Neutrophil (primary cell): ENCODE results near the gene SLC25A42.

ENCODE experiments used
- H3K27ac ChIP-seq: fragments of 200-600 bp; sonication (generic); 2 replicates; pipeline ENCODE4 v1.5.1; 2016; ENCODE audit warnings: mild to moderate bottlenecking, moderate library complexity
- H3K27me3 ChIP-seq: fragments of 200-600 bp; sonication (generic); 2 replicates; pipeline ENCODE4 v1.6.0; 2016; ENCODE audit warnings: mild to moderate bottlenecking
- H3K36me3 ChIP-seq: fragments of 200-600 bp; sonication (generic); 2 replicates; pipeline ENCODE4 v1.5.1; 2017
- H3K4me1 ChIP-seq, 2 experiments: fragments of 200-600 bp in 1 of 2; sonication (generic) in 1 of 2; 1 replicate in 1 of 2; 2 replicates in 1 of 2; pipeline versions ENCODE4 v1.5.1 to v1.6.1; 2013 to 2016; ENCODE audit warnings: low read depth in 1 of 2, low read length in 1 of 2, mild to moderate bottlenecking in 1 of 2, moderate library complexity in 1 of 2; ENCODE audit not compliant: control insufficient read depth in 1 of 2, insufficient read depth in 1 of 2
- H3K4me3 ChIP-seq, 2 experiments: fragments of 200-600 bp in 1 of 2; sonication (generic) in 1 of 2; 1 replicate in 1 of 2; 2 replicates in 1 of 2; pipeline ENCODE4 v1.5.1; 2013 to 2016; ENCODE audit warnings: low read depth in 1 of 2, low read length in 1 of 2, mild to moderate bottlenecking in 1 of 2, moderate library complexity in 1 of 2
- H3K9me3 ChIP-seq: fragments of 200-600 bp; sonication (generic); 2 replicates; pipeline ENCODE4 v1.5.1; 2016
- CTCF ChIP-seq: fragments of 200-600 bp; sonication (generic); IDR thresholded peaks from 2 replicates; pipeline ENCODE4 v1.5.1; 2016; ENCODE audit warnings: antibody characterized with exemption

SLC25A42 gene

GRCh38 chr19:19110410-19111135 lies 46.8 kb downstream of the SLC25A42 start:
- no peak for TF ChIP-seq CTCF
- Histone ChIP-seq H3K27ac (no peak overlapping the region), H3K36me3 (no peaks in the 10 kb centered on the region), H3K4me3 (no peak overlapping the region), H3K9me3 (no peaks in the 10 kb centered on the region), H3K4me1 (peaks cover 0 to 5% of the 10 kb centered on the region in 2 experiments), H3K27me3 (peaks cover 10% of the 10 kb centered on the region)

GRCh38 chr19:19111136-19111835 lies 47.5 kb downstream of the SLC25A42 start:
- H3K4me1 ChIP-seq = peaks cover 0 to 5% of the 10 kb centered on the region in 2 experiments
- TF ChIP-seq CTCF = no peak

GRCh38 chr19:19111967-19112580 lies 48.3 kb downstream of the SLC25A42 start:
- peaks cover 10% of the 10 kb centered on the region for H3K27me3 ChIP-seq
- H3K4me3 ChIP-seq = no peak overlapping the region
- no peak overlapping the region for H3K27ac ChIP-seq
- no peaks in the 10 kb centered on the region for H3K36me3 ChIP-seq
- peaks cover 0 to 5% of the 10 kb centered on the region in 2 experiments for H3K4me1 ChIP-seq
- H3K9me3 ChIP-seq = no peaks in the 10 kb centered on the region
- TF ChIP-seq CTCF = no peak

More at GRCh38 chr19:19111136-19111835, 47.5 kb downstream of the SLC25A42 start:
- no peak overlapping the region for H3K27ac ChIP-seq
- H3K27me3 ChIP-seq = peaks cover 10% of the 10 kb centered on the region
- no peaks in the 10 kb centered on the region for H3K9me3 ChIP-seq
- H3K36me3 ChIP-seq = no peaks in the 10 kb centered on the region
- no peak overlapping the region for H3K4me3 ChIP-seq

GRCh38 chr19:19113040-19113626 lies 49.3 kb downstream of the SLC25A42 start:
- H3K4me1 ChIP-seq = peaks cover 0 to 5% of the 10 kb centered on the region in 2 experiments

More at GRCh38 chr19:19113040-19113626, 49.3 kb downstream of the SLC25A42 start:
- H3K36me3 ChIP-seq = no peaks in the 10 kb centered on the region
- no peak for TF ChIP-seq CTCF
- peaks cover 10% of the 10 kb centered on the region for H3K27me3 ChIP-seq
- no peak overlapping the region for H3K27ac ChIP-seq
- H3K4me3 ChIP-seq = no peak overlapping the region
- H3K9me3 ChIP-seq = no peaks in the 10 kb centered on the region
